C4-2B (cell line): ENCODE results near the gene SAMMSON.

ENCODE experiments used
- CTCF ChIP-seq: fragments of 450-650 bp; conservative IDR thresholded peaks from 2 replicates; pipeline ENCODE4 v1.5.1; 2017; ENCODE audit warnings: mild to moderate bottlenecking
- ZFX ChIP-seq: fragments of 450-650 bp; IDR thresholded peaks from 2 replicates; pipeline ENCODE4 v1.6.1; 2017

GRCh38 chr3:70003119-70003518, 3.6 kb downstream of the SAMMSON start:
- TF ChIP-seq CTCF (no peak), ZFX (no peak)
